GM23338 (cell line): ENCODE measurements around the gene CHMP1B.

ENCODE experiments used
- CREB1 ChIP-seq: fragments of 250-450 bp; sonication (Bioruptor Pico); IDR thresholded peaks from 2 replicates; pipeline ENCODE4 v1.5.0; 2020; ENCODE audit warnings: low read depth, mild to moderate bottlenecking, moderate library complexity
- EZH2 ChIP-seq: fragments of 200-600 bp; sonication (generic); IDR thresholded peaks from one replicate; pipeline ENCODE4 v1.8.0; 2017; ENCODE audit warnings: antibody characterized with exemption, mild to moderate bottlenecking, low read depth; ENCODE audit not compliant: unreplicated experiment
- EZH2phosphoT487 ChIP-seq: fragments of 200-600 bp; sonication (generic); IDR thresholded peaks from one replicate; pipeline ENCODE4 v1.8.1; 2018; ENCODE audit warnings: antibody characterized with exemption; ENCODE audit not compliant: unreplicated experiment
- JUNB ChIP-seq: IDR thresholded peaks from one replicate; pipeline ENCODE4 v1.6.1; 2016; ENCODE audit warnings: antibody characterized with exemption; ENCODE audit not compliant: unreplicated experiment
- POLR2AphosphoS5 ChIP-seq: IDR thresholded peaks from 2 replicates; pipeline ENCODE4 v1.6.1; 2016; ENCODE audit warnings: antibody characterized with exemption, low read depth
- REST ChIP-seq: IDR thresholded peaks from one replicate; pipeline ENCODE4 v1.6.1; 2018; ENCODE audit warnings: antibody characterized with exemption; ENCODE audit not compliant: unreplicated experiment
- STAT1 ChIP-seq: IDR thresholded peaks from one replicate; pipeline ENCODE4 v1.6.1; 2016; ENCODE audit warnings: antibody characterized with exemption; ENCODE audit not compliant: unreplicated experiment
- ZNF114 ChIP-seq: fragments of 250-450 bp; sonication (Bioruptor Pico); IDR thresholded peaks from 2 replicates; pipeline ENCODE4 v1.5.0; 2020; ENCODE audit warnings: mild to moderate bottlenecking, moderate library complexity
- ZNF331 ChIP-seq: fragments of 250-450 bp; sonication (Bioruptor Pico); IDR thresholded peaks from 2 replicates; pipeline ENCODE4 v1.5.0; 2020; ENCODE audit warnings: low read depth, mild to moderate bottlenecking, moderate library complexity
- ZNF462 ChIP-seq: fragments of 250-450 bp; sonication (Bioruptor Pico); IDR thresholded peaks from 2 replicates; pipeline ENCODE4 v1.5.0; 2020; ENCODE audit warnings: mild to moderate bottlenecking, moderate library complexity
- TF ChIP-seq, protein P1 (sequence below), 2 experiments: fragments of 200-600 bp in 1 of 2; sonication (generic) in 1 of 2; conservative IDR thresholded peaks; 2 replicates each; pipeline versions ENCODE4 v1.5.1 to v1.6.1; 2016 to 2017; ENCODE audit warnings: antibody characterized with exemption in 2 of 2, low read depth in 2 of 2, mild to moderate bottlenecking in 2 of 2, moderate library complexity in 1 of 2
- TF ChIP-seq, protein P2 (sequence below): IDR thresholded peaks from 2 replicates; pipeline ENCODE4 v1.6.1; 2016; ENCODE audit warnings: antibody characterized with exemption

GRCh38 chr18:11830585-11830984, 20.6 kb upstream of the CHMP1B start:
- no peak for TF ChIP-seq REST
- TF ChIP-seq, protein P1, sequence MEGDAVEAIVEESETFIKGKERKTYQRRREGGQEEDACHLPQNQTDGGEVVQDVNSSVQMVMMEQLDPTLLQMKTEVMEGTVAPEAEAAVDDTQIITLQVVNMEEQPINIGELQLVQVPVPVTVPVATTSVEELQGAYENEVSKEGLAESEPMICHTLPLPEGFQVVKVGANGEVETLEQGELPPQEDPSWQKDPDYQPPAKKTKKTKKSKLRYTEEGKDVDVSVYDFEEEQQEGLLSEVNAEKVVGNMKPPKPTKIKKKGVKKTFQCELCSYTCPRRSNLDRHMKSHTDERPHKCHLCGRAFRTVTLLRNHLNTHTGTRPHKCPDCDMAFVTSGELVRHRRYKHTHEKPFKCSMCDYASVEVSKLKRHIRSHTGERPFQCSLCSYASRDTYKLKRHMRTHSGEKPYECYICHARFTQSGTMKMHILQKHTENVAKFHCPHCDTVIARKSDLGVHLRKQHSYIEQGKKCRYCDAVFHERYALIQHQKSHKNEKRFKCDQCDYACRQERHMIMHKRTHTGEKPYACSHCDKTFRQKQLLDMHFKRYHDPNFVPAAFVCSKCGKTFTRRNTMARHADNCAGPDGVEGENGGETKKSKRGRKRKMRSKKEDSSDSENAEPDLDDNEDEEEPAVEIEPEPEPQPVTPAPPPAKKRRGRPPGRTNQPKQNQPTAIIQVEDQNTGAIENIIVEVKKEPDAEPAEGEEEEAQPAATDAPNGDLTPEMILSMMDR (conservative IDR thresholded peaks at IDR 0.05; ENCODE audit: low read depth in 2 of 2), result no peak
- no peak for TF ChIP-seq EZH2phosphoT487
- no peak for TF ChIP-seq EZH2
- no peak for TF ChIP-seq STAT1
- no peak for TF ChIP-seq JUNB
- TF ChIP-seq POLR2AphosphoS5, result no peak
- TF ChIP-seq, protein P2, sequence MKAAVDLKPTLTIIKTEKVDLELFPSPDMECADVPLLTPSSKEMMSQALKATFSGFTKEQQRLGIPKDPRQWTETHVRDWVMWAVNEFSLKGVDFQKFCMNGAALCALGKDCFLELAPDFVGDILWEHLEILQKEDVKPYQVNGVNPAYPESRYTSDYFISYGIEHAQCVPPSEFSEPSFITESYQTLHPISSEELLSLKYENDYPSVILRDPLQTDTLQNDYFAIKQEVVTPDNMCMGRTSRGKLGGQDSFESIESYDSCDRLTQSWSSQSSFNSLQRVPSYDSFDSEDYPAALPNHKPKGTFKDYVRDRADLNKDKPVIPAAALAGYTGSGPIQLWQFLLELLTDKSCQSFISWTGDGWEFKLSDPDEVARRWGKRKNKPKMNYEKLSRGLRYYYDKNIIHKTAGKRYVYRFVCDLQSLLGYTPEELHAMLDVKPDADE, result no peak
- no peak for TF ChIP-seq CREB1 (CRISPR knock-in tag)
- no peak for TF ChIP-seq ZNF114 (CRISPR knock-in tag)
- TF ChIP-seq ZNF331 (CRISPR knock-in tag), result no peak
- no peak for TF ChIP-seq ZNF462 (CRISPR knock-in tag)
